ENCODE data around the gene RUNX1.

Gene RUNX1

GRCh38 chr21:34781526-34781925 is 267.6 kb downstream of the RUNX1 start:
- H3K9me3 ChIP-seq: no peaks in the 10 kb centered on the region
- TF ChIP-seq, protein P1, sequence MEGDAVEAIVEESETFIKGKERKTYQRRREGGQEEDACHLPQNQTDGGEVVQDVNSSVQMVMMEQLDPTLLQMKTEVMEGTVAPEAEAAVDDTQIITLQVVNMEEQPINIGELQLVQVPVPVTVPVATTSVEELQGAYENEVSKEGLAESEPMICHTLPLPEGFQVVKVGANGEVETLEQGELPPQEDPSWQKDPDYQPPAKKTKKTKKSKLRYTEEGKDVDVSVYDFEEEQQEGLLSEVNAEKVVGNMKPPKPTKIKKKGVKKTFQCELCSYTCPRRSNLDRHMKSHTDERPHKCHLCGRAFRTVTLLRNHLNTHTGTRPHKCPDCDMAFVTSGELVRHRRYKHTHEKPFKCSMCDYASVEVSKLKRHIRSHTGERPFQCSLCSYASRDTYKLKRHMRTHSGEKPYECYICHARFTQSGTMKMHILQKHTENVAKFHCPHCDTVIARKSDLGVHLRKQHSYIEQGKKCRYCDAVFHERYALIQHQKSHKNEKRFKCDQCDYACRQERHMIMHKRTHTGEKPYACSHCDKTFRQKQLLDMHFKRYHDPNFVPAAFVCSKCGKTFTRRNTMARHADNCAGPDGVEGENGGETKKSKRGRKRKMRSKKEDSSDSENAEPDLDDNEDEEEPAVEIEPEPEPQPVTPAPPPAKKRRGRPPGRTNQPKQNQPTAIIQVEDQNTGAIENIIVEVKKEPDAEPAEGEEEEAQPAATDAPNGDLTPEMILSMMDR (IDR thresholded peaks at IDR 0.05; ENCODE audit: low read depth, low read length): no peak
- H3K4me3 ChIP-seq (ENCODE audit: low read depth, low read length): no peak overlapping the region
- no peaks in the 10 kb centered on the region for H3K27me3 ChIP-seq
- no peaks in the 10 kb centered on the region for H3K36me3 ChIP-seq
- no peaks in the 10 kb centered on the region for H3K4me1 ChIP-seq
- no peak for DNase-seq

DNA sequence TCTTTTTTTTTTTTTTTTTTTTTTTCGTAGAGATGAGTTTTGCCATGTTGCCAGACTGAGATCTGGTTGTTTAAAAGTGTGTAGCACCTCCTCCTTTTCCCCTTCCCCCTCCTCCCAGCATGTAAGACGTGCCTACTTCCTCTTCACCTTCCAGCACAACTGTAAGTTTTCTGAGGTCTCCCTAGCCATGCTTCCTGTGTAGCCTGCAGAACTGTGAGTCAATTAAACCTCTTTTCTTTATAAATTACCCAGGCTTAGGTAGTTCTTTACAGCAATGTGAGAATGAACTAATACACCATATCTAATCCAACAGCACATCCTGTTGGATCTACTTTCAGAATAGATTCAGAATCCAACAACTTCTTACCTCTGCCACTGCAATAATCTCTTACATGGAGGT is 269.2 kb downstream of the RUNX1 start:
- no peak for DNase-seq
- TF ChIP-seq, protein P1 (IDR thresholded peaks at IDR 0.05; ENCODE audit: low read depth, low read length): no peak
- Histone ChIP-seq H3K4me3 (ENCODE audit: low read depth, low read length) (no peak overlapping the region), H3K4me1 (no peaks in the 10 kb centered on the region), H3K27me3 (no peaks in the 10 kb centered on the region), H3K36me3 (no peaks in the 10 kb centered on the region), H3K9me3 (no peaks in the 10 kb centered on the region)

DNA sequence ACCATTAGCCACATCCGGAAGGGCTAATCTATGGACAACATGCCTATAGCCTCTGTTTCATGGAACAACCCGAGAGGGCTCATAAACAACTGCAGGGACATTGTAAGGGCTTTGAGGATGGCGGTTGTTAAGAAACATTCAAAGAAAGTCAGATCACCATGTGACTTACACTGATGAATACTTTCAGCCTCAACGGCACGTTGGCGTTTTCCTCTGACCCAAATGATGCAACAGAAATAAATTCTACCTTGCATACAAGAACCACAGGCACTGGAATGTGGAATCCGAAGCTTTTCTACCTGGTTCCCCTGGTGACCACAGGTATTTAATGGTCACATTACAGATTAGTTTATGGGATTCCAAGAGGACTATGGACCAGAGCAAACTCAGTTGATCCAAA is 273.3 kb downstream of the RUNX1 start:
- TF ChIP-seq, protein P1 (IDR thresholded peaks at IDR 0.05; ENCODE audit: low read depth, low read length): no peak

GRCh38 chr21:34774750-34775149 is 274.4 kb downstream of the RUNX1 start:
- TF ChIP-seq, protein P1 (IDR thresholded peaks at IDR 0.05; ENCODE audit: low read depth, low read length): no peak
- no peaks in the 10 kb centered on the region for H3K36me3 ChIP-seq
- DNase-seq: no peak
- no peak overlapping the region for H3K4me3 ChIP-seq (ENCODE audit: low read depth, low read length)
- H3K27me3 ChIP-seq: no peaks in the 10 kb centered on the region
- no peaks in the 10 kb centered on the region for H3K4me1 ChIP-seq
- H3K9me3 ChIP-seq: no peaks in the 10 kb centered on the region

More for the DNA sequence above, 273.3 kb downstream of the RUNX1 start:
- Histone ChIP-seq H3K27me3 (no peaks in the 10 kb centered on the region), H3K4me1 (no peaks in the 10 kb centered on the region), H3K36me3 (no peaks in the 10 kb centered on the region), H3K9me3 (no peaks in the 10 kb centered on the region), H3K4me3 (ENCODE audit: low read depth, low read length) (no peak overlapping the region)
- DNase-seq: no peak

- H3K4me1 ChIP-seq: no peaks in the 10 kb centered on the region
- H3K9me3 ChIP-seq: no peaks in the 10 kb centered on the region
- no peaks in the 10 kb centered on the region for H3K36me3 ChIP-seq
- TF ChIP-seq, protein P1 (IDR thresholded peaks at IDR 0.05; ENCODE audit: low read depth, low read length): no peak
- no peak for DNase-seq
- no peak overlapping the region for H3K4me3 ChIP-seq (ENCODE audit: low read depth, low read length)
- H3K27me3 ChIP-seq: no peaks in the 10 kb centered on the region
These were observed 277.5 kb downstream of the RUNX1 start for GRCh38 chr21:34771512-34772028.

GRCh38 chr21:34770576-34770975 is 278.5 kb downstream of the RUNX1 start:
- no peak for DNase-seq
- TF ChIP-seq, protein P1 (IDR thresholded peaks at IDR 0.05; ENCODE audit: low read depth, low read length): no peak
- no peaks in the 10 kb centered on the region for H3K27me3 ChIP-seq

More at GRCh38 chr21:34770576-34770975, 278.5 kb downstream of the RUNX1 start:
- H3K36me3 ChIP-seq: no peaks in the 10 kb centered on the region
- H3K4me1 ChIP-seq: no peaks in the 10 kb centered on the region
- H3K9me3 ChIP-seq: no peaks in the 10 kb centered on the region
- no peak overlapping the region for H3K4me3 ChIP-seq (ENCODE audit: low read depth, low read length)
